HepG2 (cell line): ENCODE data around the gene TRIM72. TPM values are rescaled to one million over a fixed set of nuclear protein-coding genes. Genes with fewer than 3 reads are reported as not detected.

ENCODE experiments used
- CAMTA2 ChIP-seq: sonication (generic); formaldehyde crosslinking; IDR thresholded peaks from 2 replicates; pipeline ENCODE4 v1.4.0; 2020; ENCODE audit warnings: mild to moderate bottlenecking, missing genetic modification reagents, borderline replicate concordance
- HNF4G ChIP-seq, 2 experiments: sonication (generic) in 1 of 2; formaldehyde crosslinking in 1 of 2; IDR thresholded peaks; 2 replicates each; pipeline versions ENCODE4 v1.4.0 to v1.6.1; 2011 to 2020; ENCODE audit warnings: borderline replicate concordance in 2 of 2, low read depth in 2 of 2, mild to moderate bottlenecking in 2 of 2, low read length in 1 of 2, missing genetic modification reagents in 1 of 2, moderate library complexity in 1 of 2
- THAP8 ChIP-seq: sonication (generic); formaldehyde crosslinking; IDR thresholded peaks from 2 replicates; pipeline ENCODE4 v1.5.1; 2020; ENCODE audit warnings: missing genetic modification reagents, mild to moderate bottlenecking, borderline replicate concordance
- ZIK1 ChIP-seq: sonication (generic); formaldehyde crosslinking; IDR thresholded peaks from 2 replicates; pipeline ENCODE4 v1.5.0; 2020; ENCODE audit warnings: mild to moderate bottlenecking, low read depth, missing genetic modification reagents, borderline replicate concordance
- ZNF3 ChIP-seq: IDR thresholded peaks from 2 replicates; pipeline ENCODE4 v1.7.0; 2017; ENCODE audit warnings: inconsistent platforms
- ZNF354B ChIP-seq: sonication (generic); formaldehyde crosslinking; IDR thresholded peaks from 2 replicates; pipeline ENCODE4 v1.8.0; 2022; ENCODE audit warnings: mild to moderate bottlenecking, missing genetic modification reagents
- polyA plus RNA-seq, 8 experiments: library from polyadenylated mRNA; depleted of rRNA in 3 of 8; stranded (reverse) in 7 of 8; unstranded in 1 of 8; fragments of >200 nt; fragmentation: Illumina TruSeq in 4 of 8; extraction: Trizol in 4 of 8; gene quantifications; 2 replicates each; pipeline versions ENCODE4 v1.2.1 to v1.2.3, GENCODE V29; 2011 to 2016; ENCODE audit warnings: low read depth in 4 of 8, missing spikeins in 1 of 8, mixed read lengths in 1 of 8; ENCODE audit not compliant: insufficient read depth in 1 of 8
- total RNA-seq, 5 experiments: library from RNA; depleted of rRNA; stranded (reverse); fragments of >200 nt; fragmentation: Illumina TruSeq; extraction: Trizol; gene quantifications; 2 replicates each; pipeline ENCODE4 v1.2.3, GENCODE V29; 2016; ENCODE audit warnings: low read depth in 1 of 5
- TF ChIP-seq, protein P1 (sequence below): sonication (generic); formaldehyde crosslinking; IDR thresholded peaks from 2 replicates; pipeline ENCODE4 v1.4.0; 2020; ENCODE audit warnings: missing genetic modification reagents, mild to moderate bottlenecking, borderline replicate concordance

The TRIM72 gene
- total and polyA plus RNA-seq, 2 of the 13 experiments (the other 11 are each of a cell fraction or from before 2014, with no cell fraction given) = not detected

DNA sequence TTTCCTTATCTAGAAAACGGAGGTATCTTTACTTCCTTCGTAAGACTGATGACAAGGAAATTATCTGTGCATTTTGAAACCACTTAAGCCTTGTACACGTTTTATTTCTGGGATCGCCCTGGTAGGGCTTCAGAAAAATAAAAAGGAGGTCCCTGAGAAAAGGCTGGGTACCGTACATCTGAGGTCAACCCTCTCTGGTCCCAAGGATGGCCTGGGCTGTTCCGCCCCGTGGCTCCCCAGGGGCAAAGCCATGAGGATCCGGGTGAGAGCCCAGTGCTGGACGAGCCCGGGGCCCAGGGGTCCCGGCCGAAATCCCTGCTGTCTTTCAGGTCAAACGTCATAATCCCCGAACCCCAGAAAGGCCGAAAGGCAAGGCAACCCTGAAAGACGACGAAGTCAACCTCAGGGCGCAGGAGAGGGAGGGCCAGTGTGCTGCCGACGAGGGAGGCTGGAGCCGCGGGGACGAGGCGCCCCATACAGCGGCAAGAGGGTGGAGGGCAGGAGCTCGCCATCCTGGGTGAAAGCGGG is 34.6 kb upstream of the TRIM72 start (continued):
- TF ChIP-seq, protein P1, sequence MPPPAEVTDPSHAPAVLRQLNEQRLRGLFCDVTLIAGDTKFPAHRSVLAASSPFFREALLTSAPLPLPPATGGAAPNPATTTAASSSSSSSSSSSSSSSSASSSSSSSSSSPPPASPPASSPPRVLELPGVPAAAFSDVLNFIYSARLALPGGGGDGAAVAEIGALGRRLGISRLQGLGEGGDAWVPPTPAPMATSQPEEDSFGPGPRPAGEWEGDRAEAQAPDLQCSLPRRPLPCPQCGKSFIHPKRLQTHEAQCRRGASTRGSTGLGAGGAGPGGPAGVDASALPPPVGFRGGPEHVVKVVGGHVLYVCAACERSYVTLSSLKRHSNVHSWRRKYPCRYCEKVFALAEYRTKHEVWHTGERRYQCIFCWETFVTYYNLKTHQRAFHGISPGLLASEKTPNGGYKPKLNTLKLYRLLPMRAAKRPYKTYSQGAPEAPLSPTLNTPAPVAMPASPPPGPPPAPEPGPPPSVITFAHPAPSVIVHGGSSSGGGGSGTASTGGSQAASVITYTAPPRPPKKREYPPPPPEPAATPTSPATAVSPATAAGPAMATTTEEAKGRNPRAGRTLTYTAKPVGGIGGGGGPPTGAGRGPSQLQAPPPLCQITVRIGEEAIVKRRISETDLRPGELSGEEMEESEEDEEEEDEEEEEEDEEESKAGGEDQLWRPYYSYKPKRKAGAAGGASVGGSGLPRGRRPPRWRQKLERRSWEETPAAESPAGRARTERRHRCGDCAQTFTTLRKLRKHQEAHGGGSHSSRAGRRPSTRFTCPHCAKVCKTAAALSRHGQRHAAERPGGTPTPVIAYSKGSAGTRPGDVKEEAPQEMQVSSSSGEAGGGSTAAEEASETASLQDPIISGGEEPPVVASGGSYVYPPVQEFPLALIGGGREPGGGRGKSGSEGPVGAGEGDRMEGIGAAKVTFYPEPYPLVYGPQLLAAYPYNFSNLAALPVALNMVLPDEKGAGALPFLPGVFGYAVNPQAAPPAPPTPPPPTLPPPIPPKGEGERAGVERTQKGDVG (CRISPR knock-in tag) = 0 out of 2 replicates have a peak, but pooled peaks have one; percentile 15
- TF ChIP-seq ZIK1 (no peak), CAMTA2 (CRISPR knock-in tag) (no peak), THAP8 (CRISPR knock-in tag) (peak; percentile 87; the same call in 1 of the 2 replicates), ZNF3 (CRISPR knock-in tag) (0 out of 2 replicates have a peak, but pooled peaks have one; percentile 30), HNF4G (IDR thresholded peaks at IDR 0.05; ENCODE audit: borderline replicate concordance, low read depth, low read length) (no peak), HNF4G (CRISPR knock-in tag; IDR thresholded peaks at IDR 0.05; ENCODE audit: borderline replicate concordance, low read depth) (peak; percentile 33; the same call in 1 of the 2 replicates), ZNF354B (CRISPR knock-in tag) (peak; percentile 11; the same call in 1 of the 2 replicates)
